IPS-NIHi11 (cell line): ENCODE data around the gene NAT14.

Experiments used
- DNase-seq: peaks from one replicate; pipeline ENCODE4 v3.0.0; 2012; ENCODE audit warnings: mixed read lengths, low spot score

NAT14 gene

DNA sequence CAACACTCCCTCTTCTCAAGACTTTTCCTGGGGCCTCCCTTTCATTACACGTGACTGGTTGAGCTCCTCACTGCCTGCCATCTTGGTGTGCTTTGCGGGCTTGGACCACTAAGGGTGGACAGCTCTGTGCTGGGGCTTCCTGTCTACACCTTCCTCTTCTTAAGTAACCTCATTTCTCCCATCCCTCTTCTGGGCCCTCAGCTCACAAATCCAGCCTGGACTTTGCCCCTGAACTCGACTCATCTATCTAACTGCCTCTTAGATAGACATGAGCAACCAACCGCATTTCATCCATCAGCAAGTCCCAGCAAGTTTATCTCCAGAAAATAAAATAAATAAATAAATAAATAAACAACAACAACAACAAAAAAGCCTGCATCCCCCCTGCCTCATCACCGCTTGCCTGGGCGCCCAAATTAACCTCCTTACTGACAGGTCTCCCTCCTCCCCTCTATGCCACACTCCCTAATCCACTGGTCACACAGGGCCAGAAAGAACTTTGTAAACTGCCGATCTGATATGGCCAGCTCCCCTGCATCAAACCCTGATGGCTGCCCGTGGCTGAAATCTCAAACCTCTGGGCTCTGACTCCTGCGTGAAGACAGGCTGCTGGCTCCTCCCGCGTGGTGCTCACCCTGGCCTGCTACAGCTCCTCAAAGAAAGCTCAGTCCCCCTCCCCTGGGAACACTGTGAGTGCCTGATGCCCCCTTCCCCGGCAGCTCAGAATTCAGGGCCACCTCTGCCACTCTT, 31.3 kb upstream of the NAT14 start:
- DNase-seq, result no peak

DNA sequence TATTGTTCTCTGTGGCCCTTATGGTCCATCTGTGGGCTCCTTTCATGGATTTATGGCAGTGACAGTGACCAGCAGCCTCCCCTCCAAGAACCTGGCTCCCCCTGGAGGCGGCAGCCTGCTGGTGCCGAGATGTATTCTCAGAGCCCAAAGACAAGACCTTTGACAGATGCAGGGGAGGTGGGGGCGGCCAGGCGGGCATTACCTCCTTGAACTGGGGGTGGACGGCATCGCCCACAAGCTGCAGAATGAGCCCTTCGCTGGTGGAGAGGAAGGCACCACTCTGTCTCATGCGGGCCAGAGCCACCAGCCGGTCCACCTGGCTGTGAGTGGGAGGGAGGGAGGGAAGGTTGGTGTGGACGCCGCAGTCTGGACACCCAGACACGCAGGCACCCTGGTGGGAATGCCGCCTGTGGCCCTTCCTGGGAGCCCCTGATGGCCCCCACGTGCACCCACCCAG, 30.2 kb upstream of the NAT14 start:
- no peak for DNase-seq

DNA sequence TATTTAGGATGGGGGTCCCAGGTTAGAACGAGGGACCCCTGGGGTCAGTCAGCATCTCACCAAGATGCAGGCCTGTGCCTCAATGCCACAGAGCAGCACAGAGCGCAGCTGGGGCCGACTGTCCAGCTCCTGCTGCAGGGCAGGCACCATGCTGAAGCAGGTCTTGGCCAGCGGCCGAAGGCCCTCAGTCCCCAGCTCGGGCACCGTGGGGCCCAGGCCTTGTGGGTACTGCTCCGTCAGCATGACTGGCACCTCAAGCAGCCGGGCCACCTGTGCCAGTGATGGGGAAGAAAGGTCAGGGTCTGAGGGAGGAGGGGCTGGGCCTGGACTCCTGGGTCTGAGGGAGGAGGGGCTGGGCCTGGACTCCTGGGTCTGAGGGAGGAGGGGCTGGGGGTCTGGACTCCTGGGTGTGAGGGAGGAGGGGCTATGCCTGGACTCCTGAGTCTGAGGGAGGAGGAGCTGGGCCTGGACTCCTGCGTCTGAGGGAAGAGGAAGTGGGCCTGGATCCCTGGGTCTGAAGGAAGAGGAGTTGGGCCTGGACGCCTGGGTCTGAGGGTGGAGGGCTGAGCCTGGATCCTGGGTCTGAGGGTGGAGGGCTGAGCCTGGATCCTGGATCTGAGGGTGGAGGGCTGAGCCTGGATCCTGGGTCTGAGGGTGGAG, 29.3 kb upstream of the NAT14 start:
- no peak for DNase-seq

DNA sequence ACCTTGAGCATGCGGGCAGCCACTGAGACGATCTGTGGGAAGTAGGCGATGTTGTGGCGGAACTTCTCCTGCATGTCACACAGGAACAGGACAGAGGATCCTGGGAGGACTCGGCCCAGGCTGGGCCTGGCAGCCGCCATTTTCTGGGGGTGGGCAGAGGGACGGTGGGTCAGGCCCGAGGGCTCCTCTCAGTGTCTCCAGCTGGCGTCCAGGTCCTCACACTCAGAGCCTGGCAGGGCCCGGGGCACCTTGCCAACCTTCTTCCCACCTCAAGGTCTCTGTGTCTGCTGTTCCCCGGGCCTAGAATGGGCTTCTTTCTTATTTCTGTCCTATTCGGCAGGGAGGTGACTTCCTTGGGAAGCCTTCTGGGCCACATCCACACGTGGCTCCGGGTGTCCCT, 28.6 kb upstream of the NAT14 start:
- DNase-seq, result no peak

DNA sequence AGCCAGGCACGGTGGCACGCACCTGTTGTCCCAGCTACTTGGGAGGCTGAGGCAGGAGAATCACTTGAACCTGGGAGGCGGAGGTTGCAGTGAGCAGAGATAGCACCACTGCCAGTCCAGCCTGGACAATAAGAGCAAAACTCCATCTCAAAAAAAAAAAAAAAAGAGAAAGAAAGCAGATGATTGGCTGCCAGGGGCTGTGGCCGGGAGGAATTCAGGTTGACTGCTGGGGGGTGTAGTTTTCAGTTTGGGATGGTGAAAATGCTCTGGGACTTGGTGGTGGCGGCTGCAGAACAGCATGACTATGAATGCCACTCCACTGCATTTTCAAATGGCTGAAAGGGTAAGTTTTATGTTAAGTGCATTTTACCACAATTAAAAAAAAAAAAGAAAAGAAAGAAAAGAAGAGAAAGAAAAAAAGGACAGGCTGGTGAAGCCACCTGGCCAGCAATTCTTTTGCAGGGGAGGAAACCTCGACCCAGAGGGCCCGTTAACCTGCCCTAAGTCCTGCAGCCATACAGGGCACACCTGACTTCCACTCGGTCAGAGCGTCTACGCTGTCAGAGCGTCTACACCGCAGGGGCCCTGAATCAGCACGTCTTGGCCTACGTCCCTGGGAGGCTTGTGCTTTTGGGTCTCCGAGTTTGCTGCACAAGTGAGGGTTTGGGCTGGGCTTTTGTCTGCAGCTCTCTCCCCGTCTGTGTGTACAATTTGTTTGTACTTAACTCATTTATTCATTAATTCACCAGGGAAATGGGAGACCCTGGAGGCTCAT, 27.1 kb upstream of the NAT14 start:
- DNase-seq, result no peak

DNA sequence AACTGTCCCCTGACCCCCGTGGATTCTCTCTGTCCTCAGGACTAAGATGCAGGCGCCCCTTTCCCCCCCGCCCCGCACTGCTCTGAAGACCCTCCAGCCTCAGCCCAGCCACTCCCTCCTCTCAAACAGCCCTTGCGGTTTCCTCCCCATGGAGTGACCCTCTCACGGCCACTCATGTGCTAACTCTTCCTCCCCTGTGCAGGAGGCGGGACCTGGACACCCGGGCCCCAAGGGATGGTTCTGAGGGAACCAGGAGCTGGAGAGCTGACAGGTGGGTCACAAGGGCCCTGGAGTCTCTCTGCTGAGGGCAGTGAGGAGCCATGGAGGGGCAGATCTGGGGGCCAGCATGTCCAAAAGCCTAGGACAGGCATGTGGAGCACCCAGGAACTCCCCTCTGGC, 25.4 kb upstream of the NAT14 start:
- no peak for DNase-seq

DNA sequence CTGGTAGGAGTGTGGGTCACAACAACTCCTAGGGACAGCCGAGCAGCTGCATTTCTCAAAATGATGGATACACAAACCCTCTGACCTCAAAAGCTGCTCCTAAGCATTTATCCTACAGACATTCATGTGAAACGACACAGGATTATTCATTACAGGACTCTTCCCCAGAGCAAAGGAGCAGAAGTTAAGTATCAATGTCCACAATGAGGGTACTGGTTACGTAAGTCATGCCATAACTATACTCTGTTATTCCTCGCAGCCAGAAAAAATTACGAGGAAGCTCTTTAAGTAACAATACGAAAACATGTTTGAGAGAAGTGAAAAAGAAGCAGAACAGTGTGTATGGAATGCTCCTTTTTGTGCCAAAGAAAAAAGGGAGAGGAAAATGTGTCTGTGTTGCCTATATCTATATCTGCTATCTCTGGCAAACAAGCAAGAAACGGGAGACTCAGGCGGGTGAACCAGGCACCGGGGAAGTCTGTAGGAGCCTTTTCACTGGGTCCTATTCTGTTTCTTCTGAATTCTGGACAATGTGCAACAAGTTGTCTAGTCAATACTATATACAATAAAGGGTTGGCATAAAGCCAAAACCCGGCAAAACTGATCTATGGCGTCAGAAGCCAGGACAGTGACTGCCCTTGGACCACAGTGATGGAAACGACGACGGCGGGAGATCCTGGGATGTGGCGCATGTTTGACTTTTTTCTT, 24.9 kb upstream of the NAT14 start:
- no peak for DNase-seq

DNA sequence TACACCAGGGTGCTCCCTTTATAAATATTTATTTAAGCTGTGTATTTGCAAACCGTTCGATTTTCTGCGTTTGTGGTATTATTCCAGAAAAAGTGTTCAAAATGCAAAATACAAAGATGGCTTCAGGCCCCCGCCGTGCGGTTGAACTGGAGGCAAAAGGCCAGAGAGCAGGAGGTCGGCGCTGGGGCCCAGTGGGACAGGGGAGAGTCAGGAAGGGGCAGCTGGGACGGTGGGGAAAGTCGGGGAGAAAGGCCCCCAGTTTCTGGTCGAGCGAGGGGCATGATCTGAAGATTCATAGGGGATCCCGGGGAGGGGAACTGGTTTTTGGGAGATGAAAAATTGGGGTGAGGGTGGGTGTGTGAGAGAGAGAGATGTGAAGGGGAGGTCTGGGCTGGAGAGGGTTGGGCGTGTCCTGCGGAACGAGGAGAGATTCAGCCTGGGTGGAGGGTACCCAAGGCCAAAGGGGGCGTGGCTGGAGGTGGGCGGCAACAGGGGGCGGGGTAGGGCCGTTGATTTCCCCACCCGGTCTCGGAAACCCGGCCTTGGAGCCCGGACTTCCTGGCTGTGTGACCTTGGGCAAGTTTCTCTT, 24.2 kb upstream of the NAT14 start:
- peak; percentile 84 for DNase-seq

DNA sequence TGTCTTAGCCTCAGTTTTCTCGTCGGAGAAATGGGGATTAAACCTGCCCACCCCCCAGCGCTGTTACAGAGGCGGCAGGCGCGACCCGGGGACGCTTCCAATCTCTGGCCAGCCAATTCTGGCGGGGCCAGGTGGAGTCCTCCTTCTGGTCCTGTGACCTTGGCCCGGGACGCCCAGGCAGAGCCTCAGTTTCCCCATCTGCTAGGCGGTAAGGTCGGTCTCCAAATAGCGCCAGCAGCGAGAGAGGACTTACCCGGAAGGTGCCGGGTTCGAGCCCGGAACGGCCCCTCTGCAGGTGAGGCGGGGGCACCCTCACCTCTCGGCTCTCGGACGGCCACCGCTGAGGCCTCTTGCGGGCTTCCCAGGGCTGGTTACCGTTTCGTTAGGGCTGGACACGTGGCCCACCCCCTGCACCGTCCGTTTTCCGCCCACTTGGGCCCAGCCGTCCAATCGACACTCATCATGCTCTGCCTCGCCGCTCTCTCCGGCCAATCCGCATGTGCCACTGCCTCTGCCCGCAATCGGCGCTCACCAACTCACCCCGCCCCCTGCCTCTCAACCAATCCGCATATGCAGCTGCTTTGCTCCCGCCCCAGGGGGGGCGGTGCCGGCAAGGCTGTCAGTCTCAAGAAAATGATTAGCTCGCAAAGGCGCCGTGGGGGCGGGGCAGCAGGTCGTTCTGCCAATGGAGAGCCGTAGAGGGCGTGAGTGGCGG, 23.6 kb upstream of the NAT14 start, which contains the start of gene ISOC2:
TSS of gene ISOC2 (minus strand) at position 384 of the 715 bp plus-strand sequence. CDS start 5,156 bp downstream, outside the sequence.
- peak; percentile 94 for DNase-seq

DNA sequence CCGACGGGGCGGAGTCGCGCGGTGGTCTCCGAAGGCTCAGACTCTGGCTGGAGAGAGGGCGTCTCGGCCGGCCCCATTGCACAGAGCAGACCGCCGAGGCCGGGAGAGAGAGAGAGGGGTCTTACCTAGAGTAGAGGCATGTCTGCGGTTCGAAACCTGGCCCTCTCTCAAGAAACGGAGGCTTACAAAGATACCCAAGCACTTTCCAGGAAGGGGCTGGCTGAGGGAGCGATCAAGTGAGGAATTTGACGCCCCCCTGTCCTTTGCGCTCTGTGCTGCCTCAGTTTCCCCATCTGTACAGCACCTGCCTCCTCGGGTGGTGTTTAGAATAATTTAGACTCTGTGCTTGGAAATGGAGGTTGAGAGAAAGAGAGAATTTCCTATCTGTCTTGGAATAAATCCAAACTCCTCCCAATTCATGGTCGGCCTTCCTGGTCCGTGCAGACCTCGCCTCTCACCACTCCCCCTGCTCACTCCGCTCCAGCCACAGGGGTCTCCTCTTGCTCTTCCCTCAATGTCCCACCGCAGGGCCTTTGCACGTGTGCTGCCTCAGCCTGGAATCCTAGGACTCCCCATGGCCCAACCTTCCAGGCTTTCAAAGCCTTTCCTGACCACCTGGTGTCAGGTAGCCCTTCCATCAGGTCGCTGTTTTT, 22.9 kb upstream of the NAT14 start:
- no peak for DNase-seq

DNA sequence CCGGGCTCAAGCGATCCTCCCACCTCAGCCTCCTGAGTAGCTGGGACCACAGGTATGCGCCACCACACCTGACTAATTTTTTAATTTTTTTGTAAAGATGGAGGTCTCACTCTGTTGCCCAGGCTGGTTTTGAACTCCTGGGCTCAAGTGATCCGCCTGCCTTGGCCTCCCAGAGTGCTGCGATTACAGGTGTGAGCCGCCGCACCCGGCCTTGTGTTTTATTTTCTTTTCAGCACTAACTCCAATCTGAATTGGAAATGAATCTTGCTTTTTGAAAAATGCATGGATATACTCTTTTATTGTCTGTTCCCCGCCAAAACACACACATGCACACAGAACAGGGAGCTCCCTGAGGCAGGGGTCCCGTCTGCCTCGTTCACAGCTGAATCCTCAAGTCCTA, 22.3 kb upstream of the NAT14 start:
- DNase-seq, result no peak

DNA sequence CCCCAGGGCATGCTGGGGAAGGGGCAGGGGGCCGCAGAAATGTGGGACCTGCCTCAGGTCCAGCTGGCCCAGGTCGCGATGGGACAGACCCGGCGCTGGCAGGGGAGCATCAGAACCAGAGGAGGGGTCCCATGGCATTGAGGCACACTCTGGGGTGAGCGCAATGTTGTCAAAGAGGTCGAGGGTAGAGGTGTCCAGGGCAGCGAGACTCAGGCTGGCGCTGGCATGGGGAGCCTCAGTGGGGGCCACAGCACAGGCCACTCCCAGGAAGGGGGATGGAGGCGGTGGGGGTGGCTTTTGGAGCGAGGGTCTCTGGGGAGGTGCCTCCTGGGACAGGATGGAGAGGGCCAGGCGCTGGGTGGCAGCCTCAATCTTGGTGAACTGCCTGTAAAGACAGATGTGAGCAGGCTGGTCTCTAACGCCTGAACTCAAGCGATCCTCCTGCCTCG, 21.4 kb upstream of the NAT14 start:
- DNase-seq, result no peak

DNA sequence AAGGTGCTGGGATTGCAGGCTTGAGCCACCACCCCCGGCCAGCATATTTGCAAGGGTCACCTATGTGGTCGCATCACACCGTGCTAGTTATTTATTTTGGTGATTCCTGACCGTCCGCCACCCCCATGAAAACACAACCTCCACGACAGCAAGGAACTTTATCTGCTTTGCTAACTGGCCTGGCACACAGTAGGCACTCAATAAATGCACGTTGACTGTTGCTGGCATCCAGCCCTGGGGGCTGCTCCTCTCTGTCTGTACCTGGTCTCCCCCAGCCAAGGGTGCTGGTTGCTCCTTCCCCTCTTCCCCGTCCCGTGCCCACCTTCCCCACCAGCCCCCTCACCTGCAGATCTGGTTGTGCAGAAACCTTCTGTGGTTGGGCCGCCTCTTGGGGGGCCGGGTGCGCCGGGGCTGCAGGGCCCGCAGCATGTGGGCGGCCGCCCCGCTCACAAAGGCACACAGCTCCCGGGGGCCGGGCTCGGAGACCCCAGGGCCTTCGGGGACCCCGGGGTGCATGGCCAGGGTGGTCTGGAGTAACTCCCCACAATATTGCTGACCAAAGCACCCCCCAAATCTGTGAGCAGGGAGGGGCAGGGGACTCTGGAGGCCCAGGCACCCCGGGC, 20.8 kb upstream of the NAT14 start:
- DNase-seq, result no peak

DNA sequence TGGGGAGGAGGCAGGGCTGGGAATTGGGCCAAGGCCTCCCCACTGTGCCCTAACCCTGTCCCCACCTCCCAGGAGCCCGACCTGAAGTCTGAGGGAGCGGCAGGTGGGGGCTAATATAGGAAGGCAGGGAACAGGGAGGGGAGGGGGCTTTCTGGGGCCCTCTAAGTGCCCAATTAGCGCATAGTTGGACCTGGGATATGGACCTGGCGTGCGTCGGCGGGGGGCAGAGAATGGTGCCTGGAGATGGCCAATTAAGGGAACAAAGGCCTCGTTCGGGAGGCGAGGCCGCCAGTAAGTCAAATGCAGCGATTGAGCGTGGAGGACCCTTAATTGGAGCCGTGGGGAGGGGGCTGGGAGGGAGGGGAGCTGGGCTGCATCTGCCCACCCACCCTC, 20.3 kb upstream of the NAT14 start, which contains the start of gene C19orf85:
TSS of gene C19orf85 (minus strand) at position 90 of the 393 bp plus-strand sequence. CDS start 197 bp downstream, outside the sequence.
- no peak for DNase-seq

DNA sequence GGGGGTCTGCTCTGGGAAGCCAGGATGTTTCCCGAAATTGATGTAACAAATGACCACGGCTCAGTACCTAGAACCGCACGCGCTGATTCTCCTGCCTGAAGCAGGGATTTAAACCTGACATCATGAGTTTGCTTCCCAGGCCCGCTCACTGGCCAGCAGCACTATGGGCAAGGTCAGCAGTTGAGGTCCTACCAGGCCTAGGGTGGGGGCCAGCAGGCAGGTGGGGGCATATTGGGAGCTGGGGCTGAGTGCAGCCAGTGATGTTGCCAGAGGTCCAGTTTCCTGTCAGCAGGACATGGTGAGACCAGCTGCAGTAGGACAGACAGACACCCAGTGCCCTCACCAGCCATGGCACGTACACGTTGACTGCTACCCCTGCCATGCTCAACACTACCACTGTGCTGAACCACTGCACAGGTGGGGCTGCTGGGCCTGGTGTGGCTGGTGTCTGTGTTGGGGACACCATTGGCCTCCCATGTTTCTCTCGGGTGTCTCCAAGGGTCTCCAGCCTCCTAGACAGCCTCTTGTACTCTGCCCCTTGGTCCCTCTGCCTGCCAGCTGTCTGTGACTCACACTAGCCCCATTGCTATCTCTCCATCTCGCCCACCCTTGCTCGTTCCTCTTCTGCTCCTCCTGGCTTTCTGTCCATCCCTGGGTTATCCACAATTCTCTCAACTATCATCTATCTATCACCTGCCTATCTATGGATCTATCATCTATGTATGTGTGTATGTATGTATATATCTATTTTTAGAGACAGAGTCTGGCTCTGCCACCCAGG, 19.3 kb upstream of the NAT14 start:
- DNase-seq, result no peak

DNA sequence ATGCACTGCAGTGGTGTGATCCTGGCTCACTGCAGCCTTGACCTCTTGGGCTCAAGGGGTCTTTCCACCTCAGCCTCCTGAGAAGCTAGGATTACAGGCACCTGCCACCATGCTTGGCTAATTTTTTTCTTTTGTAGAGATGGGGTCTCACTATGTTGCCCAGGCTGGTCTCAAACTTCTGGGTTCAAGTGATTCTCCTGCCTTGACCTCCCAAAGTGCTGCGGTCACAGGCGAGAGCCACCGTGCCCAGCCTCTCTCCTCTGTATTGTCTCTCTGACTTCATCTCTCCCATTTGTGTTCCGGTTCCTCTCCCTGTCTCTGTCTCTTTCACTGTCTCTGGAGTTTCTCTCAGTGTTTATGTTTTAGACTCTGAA, 18.8 kb upstream of the NAT14 start:
- DNase-seq, result no peak

DNA sequence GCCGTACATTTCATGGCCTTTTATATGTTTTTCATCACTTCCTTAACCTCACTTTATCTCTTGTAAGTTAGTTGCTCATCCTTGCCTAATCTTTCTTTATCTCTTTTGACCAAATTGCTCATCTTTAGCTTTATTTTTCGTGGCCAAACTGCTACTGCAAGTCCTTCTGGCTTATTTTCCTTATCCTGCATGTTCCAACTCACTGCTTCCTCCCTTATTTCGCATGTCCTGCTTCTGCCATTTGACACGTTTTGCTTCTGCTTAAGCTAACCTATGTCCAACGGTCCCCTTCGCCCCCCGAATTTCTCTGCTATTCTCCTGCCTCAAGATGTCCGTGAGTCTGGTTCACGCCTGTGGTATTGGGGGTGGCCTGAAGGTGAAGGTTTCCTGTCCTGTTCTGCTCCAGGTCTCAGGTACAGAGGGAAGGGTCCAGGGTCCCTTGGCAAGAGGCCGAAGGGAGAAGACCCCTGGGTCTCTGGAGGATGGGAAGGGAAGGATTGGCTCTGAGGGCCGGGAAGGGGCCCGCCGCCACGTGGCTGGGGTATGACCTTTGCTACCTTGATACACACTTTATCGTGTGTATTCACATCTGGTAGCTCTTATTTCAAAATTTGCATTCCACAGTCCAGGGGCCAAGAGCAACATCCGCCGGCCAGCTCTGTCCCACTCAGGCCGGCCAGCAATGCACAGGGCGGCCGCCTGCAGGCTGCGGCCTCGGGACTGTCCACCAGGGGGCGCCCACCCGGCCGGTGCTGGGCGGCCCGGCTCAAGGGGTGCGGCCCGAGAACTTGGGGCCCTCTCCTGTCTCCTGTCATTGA, 17.5 kb upstream of the NAT14 start:
- DNase-seq, result peak; percentile 84

DNA sequence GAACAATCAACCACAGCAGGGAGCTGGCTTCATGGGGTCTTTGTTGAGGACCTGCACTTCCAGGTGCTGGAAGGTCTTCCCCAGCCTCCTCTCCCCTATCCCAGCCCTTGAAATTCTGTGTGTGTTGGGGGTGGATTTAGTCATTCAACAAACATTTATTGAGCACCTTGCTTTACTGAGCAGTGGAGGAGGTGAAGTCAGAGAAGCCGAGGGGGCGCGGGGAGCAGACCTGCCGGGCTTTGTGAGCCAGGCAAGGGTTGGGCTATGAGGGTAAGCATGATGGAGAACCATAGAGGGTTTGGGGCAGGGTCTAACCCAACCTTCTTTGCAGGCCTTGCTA, 17.0 kb upstream of the NAT14 start:
- no peak for DNase-seq
